CD1c-positive myeloid dendritic cell (primary cell): ENCODE results near the gene TACSTD2.
"Not testable (repeated sequence)": the region's sequence is repeated elsewhere in the genome, so short reads cannot be mapped to it uniquely, and the experiment has no call there.

Experiments used
- DNase-seq: peaks from one replicate; pipeline ENCODE4 v3.0.0-alpha.2; 2016; ENCODE audit errors: extremely low spot score

The TACSTD2 gene

DNA sequence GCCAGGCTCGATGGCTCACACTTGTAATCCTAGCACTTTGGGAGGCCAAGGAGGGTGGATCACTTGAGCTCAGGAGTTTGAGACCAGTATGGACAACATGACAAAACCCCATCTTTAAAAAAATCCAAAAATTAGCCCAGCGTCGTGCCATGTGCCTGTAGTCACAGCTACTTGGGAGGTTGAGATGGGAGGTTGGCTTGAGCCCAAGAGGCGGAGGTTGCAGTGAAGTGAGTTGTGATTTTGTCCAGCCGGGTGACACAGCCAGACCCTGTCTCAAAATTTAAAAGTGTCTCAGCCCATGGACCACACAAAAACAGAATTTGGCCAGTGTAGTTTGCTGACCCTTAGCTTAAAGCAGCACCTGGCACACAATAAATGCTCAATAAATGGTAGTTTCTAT lies 11.3 kb upstream of the TACSTD2 start:
- DNase-seq, result no peak

- DNase-seq, result no peak
These were observed 10.6 kb upstream of the TACSTD2 start for GRCh38 chr1:58587667-58588066.

GRCh38 chr1:58586271-58586670 lies 9.2 kb upstream of the TACSTD2 start:
- no peak for DNase-seq

DNA sequence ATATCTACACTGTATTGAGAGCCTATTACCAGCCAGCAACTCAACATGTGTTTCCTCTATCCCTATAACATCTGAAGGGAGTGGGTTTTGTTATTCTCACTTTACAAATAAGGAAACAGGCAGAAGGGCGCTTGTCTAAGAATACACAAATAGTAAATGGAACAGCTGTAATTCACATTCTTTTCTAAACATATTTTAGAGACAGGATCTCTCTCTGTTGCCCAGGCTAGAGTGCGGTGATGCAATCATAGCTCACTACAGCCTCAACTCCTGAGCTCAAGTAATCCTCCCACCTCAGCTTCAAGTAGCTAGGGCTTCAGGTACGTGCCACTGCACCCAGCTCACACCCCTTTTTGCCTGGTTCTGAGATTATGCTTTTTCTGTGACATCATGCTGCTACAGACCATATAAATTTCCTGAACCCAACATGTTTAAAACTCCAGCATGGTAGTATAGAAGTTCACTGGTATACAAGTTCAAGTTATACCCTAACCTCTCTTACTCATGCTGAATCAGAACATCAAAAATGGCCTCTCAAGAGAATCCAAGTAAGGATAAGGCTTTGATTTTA lies 8.6 kb upstream of the TACSTD2 start:
- no peak for DNase-seq

GRCh38 chr1:58585166-58585565 lies 8.1 kb upstream of the TACSTD2 start:
- DNase-seq, result peak; percentile 10

DNA sequence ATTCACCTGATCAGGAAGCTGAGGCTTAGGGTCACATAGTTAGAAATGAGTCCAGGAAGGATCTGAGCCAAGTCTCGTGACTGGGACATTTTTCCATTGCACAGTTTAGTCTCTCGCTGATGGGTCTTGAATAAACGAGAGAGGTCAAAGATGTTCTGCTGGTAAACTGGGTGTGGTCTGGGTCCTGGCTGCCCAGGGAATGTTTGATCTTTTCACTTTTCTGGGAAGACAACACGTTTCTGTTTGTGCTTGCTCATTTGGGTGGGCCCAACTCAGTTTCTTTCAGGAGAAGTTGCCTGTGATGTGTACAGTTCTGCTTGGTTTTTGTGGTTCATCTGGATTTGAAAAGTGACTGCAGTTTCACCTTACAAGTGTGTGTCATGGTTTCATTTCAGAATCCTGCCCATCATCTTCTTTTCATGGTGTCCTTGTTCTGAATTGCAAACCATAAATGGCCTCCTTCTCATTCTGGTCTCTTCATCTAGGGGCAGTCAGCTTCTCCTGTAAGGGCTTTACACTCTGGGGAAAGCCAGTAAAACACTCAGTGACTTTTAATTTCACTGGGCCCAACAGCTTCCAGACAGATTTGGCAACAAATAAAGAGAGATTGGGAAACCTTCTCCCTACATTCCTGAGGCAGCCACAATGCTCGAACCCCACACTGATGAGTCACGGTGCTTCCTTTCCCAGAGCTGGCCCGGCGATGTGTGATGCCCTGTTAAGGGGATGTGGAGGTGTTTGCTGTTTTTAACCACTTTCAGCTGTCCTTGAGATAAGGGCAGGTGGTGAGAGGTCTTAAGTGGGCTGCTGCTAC lies 7.2 kb upstream of the TACSTD2 start:
- DNase-seq, result peak; percentile 33

DNA sequence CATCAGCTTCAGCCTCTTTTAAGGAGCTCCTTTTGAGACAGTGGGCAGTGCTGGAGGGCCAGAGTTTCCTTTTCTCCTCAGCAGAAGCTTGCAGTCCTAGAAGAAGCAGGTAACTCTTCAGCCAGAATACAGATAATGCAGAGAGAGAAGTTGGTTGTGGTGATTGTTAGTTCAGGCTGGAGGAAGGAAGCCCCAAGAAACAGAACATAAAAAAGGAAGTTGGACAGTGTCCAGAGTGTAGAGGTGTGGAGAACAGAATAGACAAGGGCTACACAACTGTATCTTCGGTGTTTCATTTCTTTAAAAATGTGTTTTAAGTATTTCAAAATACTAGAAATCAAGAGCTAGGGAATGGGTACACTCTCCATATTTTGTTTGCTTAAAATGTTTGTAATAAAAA lies 6.4 kb upstream of the TACSTD2 start:
- DNase-seq, result peak; percentile 74

- not testable (repeated sequence) for DNase-seq
These were observed 5.1 kb upstream of the TACSTD2 start for GRCh38 chr1:58582143-58582542.

- DNase-seq, result no peak
These were observed 4.6 kb upstream of the TACSTD2 start for GRCh38 chr1:58581641-58582040.

- no peak for DNase-seq
These were observed 3.1 kb upstream of the TACSTD2 start for GRCh38 chr1:58580186-58580585.

DNA sequence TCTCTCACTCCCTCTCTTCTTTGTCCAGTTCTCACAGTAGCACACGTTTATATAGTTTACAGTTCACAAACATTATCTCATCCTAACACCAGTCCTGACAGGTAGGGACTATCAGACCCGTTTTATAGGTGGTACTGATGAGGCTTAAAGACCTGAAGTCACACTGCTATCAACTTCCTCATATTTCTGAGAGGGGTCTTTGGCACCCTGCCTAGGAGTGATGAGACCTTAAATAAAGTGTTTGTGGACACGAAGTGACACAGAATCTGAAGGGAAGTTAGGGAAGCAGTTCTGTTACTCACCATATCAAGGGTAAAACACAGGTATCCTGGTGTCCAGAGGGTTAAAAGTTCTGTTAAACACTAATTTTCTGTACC lies 590 bp upstream of the TACSTD2 start:
- peak; percentile 12 for DNase-seq

DNA sequence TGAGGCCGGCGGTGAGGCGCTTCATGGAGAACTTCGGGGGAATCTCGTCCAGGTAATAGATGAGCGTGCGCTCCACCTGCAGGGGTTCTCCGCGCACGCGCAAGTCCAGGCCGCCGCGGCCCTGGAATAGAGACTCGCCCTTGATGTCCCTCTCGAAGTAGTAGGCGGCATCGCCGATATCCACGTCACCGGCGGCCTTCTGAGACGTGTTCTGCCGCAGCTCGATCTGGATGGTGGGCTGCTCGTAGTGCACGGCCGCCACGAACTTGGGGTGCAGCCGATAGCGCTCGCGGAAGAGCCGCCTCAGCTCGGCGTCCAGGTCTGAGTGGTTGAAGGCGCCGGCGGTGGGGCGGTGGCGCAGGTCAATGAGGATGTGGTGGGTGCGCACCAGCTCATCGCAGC lies 726 bp downstream of the TACSTD2 start:
- DNase-seq, result no peak

DNA sequence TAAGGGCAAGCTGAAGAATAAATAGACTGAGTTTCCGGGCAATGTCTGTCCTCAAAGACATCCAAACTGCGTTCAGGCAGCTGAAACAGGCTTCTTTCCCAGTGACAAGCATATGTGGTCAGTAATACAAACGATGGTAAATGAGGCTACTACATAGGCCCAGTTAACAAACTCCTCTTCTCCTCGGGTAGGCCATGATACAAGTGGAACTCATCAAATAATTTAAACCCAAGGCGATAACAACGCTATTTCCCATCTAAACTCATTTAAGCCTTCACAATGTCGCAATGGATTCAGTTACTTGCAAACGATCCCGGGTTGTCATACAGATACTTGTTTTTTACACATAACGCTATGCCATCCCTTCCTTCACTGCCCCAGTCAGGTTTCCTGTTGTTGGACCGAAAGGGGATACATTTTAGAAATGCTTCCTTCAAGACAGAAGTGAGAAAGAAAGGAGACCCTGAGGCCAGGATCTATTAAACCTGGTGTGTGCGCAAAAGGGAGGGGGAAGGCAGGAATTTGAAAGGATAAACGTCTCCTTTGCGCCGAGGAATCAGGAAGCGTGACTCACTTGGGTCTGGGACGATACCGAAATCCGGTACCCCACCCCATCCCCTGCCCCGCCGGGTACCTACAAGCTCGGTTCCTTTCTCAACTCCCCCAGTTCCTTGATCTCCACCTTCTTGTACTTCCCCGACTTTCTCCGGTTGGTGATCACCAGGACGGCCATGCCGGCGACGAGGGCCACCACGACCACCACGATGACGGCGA lies 1.3 kb downstream of the TACSTD2 start:
- peak; percentile 23 for DNase-seq

- DNase-seq, result no peak
These were observed 2.2 kb downstream of the TACSTD2 start for GRCh38 chr1:58574816-58575215.

DNA sequence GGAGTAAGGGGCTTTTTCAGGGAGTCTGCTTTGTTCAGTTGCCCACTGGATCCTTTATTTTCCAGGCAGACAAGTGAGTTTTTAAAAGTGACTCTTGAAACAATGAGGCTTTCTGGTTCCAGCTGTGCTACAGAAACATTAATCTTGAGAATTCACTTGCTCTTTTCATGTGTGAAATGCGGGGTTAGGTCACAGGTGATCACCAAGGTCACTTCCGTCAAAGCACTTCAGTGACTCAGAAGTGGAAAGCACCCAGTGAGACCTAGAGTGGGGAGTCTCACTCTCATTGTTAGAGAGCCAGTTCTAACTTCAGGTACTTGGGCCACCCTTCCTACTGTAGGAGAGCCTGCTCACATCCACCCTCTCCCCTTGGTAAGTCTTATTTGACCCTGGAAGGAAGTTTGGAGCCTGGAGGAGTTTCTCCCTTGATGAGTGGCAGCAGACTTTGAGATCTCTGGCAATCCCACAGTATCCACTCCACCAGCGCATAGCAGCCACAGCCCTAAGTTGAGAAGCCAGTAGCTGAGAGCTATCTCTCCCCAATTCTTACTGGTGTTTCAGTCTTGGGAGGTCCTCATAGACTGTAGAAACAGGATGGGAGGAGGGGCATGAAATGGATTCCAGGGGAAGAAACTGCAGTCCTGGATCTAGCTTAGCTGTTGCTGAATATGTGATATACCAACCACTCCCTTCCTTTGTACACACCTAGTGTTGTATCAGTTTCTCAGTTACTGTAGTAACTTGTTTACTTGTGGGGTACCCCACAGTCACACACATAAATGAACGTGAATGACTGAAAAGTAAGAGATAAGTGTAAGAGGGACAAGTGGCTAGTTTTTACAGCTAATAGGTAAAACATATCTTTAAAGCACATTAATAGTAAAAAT lies 3.1 kb downstream of the TACSTD2 start:
- no peak for DNase-seq

DNA sequence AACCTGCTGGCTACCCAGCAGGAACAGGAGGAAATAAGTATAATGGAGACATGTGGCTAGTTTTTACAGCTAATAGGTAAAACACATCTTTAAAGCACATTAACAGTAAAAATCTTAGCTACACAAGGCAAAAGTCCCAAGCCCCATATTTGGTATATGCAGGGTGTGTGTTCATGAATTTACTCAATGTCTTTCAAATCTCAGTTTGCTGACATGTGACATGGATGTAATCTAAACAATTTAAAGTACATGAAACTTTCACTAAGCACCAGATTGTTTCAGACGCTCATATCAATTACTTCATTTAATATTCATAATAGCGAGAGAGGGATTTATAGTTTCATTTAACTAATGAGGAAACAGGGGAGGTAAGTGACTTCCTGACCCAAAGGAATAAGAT lies 3.9 kb downstream of the TACSTD2 start:
- no peak for DNase-seq

- no peak for DNase-seq
These were observed 4.4 kb downstream of the TACSTD2 start for GRCh38 chr1:58572690-58573089.

GRCh38 chr1:58571616-58572015 lies 5.4 kb downstream of the TACSTD2 start:
- DNase-seq, result no peak

DNA sequence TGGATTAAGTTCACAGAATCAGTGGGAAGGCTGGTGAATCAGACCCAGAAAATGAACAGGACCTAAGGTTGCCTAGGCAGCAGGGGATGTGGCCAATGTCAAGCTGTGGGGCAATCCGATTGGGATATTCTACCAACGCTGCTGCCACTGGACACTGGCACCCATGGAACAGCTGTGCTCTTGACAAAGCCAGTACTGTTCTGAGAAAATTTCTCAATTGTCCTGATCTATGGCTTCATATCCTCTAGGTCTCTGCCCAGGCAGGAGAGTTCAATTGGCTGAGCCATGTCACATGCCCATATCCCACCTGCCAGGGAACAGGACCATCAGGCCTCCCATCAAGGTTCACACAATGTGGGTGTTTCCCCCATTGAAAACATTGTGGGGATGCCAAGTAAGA lies 6.2 kb downstream of the TACSTD2 start:
- no peak for DNase-seq

DNA sequence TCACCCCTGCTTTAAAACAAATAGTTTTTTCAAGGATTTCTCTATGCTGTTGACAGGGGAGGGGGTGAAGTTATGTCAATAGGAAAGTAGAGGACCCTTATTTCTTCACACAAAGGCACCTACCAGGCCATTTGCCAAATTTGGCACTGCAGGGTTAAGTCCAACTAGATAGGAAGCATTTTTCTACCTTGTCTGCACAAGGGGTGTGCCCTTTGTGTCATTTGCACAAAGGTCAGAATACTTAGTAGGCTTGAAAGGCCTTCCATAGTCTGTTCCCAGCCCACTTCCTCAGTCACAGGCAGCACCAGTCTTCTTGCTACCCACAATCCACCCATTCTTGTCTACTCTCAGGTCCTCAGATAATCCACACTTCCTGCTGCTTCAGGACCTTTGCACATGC lies 7.0 kb downstream of the TACSTD2 start:
- no peak for DNase-seq

DNA sequence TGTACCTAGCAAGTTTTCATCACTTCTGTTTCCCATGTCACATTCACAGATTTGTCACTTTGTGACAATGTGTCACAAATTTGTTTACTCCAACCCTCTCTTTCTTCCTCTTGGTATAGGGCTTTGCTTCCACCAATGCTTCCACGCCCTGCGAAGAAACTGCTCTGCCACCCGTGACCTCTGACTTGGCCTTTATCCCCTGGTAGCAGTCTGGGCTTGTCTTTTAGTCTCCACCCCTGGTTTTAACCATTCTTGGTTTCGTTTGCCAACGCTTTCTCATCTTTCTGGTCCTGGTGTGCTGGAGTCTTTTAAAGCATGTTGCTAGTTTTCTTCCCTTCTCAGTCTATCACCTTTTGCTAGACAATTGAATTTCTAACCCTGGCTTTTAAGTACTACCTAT lies 8.1 kb downstream of the TACSTD2 start:
- DNase-seq, result no peak

- DNase-seq, result no peak
These were observed 8.7 kb downstream of the TACSTD2 start for GRCh38 chr1:58568271-58568860.
